Fibroblast of skin of right biceps (primary cell): ENCODE measurements around the gene INPP4B.
"Not testable (repeated sequence)": the region's sequence is repeated elsewhere in the genome, so short reads cannot be mapped to it uniquely, and the experiment has no call there.

Source experiments
- DNase-seq: peaks from one replicate; pipeline ENCODE4 v3.0.0-alpha.2; 2013

The INPP4B gene

GRCh38 chr4:142120921-142121320, 725.2 kb downstream of the INPP4B start:
- no peak for DNase-seq

GRCh38 chr4:142112451-142112850, 733.6 kb downstream of the INPP4B start:
- no peak for DNase-seq

- DNase-seq, result no peak
Observed at GRCh38 chr4:142110136-142110535, 736.0 kb downstream of the INPP4B start.

DNA sequence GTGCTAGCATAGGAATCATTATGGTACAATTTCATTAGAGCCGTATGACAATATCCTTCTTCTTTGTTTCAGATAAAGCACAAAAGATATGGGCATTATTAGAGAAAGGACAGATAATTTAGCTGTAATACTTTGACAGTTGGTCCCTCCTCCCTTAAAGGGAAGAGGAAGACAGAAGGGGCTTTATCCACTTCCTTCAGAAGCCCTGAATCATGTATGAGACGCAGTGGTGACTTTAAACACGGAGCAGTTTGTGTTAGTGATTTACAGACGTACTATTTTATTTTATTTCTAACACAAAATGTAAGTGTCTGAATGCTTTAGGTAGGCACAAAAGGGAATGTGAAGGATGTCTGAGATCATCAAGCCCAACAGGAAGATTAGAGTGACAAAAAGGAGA, 742.1 kb downstream of the INPP4B start:
- no peak for DNase-seq

- no peak for DNase-seq
Observed at GRCh38 chr4:142101401-142101800, 744.7 kb downstream of the INPP4B start.

GRCh38 chr4:142100941-142101340, 745.2 kb downstream of the INPP4B start:
- DNase-seq, result no peak

DNA sequence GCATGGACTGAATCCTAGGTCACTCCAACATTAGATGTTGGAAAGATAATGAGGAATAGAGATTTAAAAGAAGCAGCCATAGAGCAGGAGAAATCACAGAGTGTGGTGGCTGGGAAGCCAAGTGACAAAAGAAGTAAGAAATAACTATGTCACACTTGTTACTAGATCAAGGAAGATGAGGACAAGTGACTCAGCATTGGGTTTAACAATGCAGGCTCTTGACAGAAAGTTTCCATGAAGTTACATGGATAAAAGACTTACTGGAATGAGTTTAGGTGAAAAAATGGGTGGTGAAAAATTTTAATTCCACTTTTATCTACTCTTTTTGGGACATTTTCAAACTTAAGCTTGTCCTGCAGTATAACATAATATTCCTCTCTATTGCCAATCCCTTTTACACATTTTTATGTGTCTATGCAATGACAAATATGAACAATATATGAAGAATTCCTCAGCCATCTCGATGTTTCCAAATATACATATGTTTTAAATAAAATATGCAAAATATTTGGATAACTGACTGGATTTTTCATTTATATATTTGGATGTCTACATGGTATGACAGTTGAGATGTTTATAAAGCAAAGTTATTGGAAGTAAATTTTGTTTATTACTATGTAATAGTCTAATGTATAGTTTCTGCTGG, 747.1 kb downstream of the INPP4B start:
- peak; percentile 46 for DNase-seq

DNA sequence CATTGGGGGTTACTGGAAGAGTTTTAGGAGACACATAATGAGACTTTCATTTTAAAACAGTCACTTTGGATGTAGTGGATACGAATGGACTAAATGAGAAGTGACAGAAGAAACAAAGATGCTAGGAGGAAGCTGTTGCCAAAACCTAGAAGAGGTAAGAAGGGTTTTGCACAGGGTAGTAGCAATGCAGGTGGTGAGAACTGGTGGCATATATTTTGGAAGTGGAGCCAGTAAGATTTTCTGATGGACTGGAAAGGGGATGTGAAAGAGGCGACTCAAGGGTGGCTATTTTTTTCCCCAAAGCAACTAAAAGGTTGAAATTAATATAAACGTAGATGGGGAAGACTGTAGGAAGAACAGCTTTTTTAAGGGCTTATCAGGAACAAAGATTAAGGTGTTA, 747.7 kb downstream of the INPP4B start:
- no peak for DNase-seq

GRCh38 chr4:142097015-142097414, 749.1 kb downstream of the INPP4B start:
- no peak for DNase-seq

DNA sequence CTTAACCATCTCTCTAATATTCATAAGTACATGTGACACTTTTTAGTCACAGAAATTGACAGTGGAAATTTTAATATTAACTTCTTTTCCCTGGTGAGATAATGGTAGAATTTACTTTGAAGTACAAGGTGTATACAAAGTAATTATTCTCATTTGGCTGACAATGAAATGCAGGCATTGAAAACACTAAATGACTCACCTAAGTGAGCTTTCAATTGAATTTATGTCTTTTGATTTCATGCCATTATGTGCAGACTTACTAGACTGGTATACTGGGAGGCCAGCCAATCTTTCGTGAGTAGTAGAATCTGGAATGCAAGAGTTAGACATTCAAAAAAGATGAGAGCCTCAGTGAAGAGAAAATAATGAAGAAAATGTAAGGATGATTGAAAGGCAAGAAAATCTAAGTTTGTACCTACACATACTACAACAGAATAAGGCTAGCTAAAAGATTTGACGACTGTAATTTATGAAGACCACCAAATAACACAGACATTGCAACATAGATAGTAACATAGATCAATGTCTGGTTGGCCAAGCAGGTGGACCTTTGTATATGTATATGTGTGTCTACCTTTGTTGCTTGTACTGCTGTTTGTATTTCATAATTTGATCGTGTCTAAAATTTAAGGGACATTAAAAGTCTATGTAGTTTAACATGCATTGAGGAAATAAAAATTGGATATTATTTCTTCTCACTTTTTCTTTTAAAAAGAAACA, 750.1 kb downstream of the INPP4B start:
- peak; percentile 97 for DNase-seq

GRCh38 chr4:142092941-142093340, 753.2 kb downstream of the INPP4B start:
- peak; percentile 16 for DNase-seq

GRCh38 chr4:142091691-142092182, 754.4 kb downstream of the INPP4B start:
- DNase-seq, result peak; percentile 93

DNA sequence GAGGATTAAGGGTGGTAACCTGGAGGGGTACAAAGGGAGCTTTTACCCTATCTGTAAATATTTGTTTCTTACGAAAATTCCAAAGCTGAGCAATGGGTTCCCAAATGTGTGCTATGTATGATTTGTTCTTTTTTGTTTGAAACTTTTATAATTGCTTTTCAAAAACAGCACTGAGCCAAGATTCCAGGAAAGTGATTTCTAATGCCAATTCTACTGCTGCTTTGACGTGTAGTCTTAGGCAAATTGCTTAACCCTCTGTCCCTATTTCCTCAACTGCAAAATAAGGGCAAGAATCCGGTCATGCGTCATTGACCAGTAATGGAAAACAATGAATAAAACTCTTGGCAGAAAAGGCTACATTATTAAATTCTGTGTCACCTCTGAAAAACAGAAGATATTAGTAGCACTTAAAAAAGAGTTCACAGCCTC, 755.0 kb downstream of the INPP4B start:
- peak; percentile 90 for DNase-seq

GRCh38 chr4:142088906-142089305, 757.2 kb downstream of the INPP4B start:
- peak; percentile 49 for DNase-seq

GRCh38 chr4:142085513-142086292, 760.4 kb downstream of the INPP4B start:
- no peak for DNase-seq

GRCh38 chr4:142083264-142083663, 762.8 kb downstream of the INPP4B start:
- no peak for DNase-seq

- DNase-seq, result peak; percentile 11
Observed at GRCh38 chr4:142081025-142081424, 765.1 kb downstream of the INPP4B start.

GRCh38 chr4:142079959-142080358, 766.1 kb downstream of the INPP4B start:
- no peak for DNase-seq

- no peak for DNase-seq
Observed at GRCh38 chr4:142077048-142077447, 769.1 kb downstream of the INPP4B start.

- DNase-seq, result not testable (repeated sequence)
Observed at GRCh38 chr4:142068304-142068703, 777.8 kb downstream of the INPP4B start.

DNA sequence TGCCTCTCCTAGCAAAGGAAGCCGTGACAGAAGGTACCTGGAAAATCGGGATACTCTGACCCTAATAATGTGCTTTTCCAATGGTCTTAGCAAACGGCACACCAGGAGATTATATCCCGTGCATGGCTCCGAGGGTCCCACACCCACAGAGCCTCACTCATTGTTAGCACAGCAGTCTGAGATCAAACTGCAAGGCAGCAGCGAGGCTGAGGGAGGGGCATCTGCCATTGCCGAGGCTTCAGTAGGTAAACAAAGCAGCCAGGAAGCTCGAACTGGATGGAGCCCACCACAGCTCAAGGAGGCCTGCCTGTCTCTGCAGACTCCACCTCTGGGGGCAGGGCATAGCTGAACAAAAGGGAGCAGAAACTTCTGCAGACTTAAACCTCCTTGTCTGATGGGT, 779.5 kb downstream of the INPP4B start:
- DNase-seq, result not testable (repeated sequence)

GRCh38 chr4:142065086-142065647, 780.9 kb downstream of the INPP4B start:
- DNase-seq, result peak; percentile 52

DNA sequence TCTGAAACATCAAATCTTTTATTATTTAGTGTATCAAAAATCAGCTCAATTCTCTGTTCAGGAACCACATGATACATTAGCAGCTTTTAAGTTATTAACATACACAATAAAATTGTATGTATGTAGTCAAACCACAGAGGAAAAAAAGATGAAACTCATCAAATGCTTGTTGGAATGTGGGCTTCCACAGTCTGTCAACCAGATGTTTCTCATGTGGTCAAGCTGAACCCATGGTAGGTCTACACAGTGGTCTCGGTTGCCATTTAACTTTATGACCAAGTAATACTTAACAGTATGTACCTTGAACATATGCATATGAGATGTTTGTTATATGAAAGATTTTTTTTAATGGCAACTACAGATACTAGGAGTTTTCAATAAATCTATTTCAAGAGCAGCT, 781.9 kb downstream of the INPP4B start:
- peak; percentile 14 for DNase-seq
